Stimulated activated CD8-positive, alpha-beta memory T cell treated with anti-CD3 and anti-CD28 coated beads, Interleukin-7, amount 100 ng/mL, for 1 hour (primary cell): Measurements from ENCODE around the gene TCTN1.
"Not testable (repeated sequence)": the region's sequence is repeated elsewhere in the genome, so short reads cannot be mapped to it uniquely, and the experiment has no call there.

Experiments
- DNase-seq, 2 donors: peaks; one replicate each; pipeline ENCODE4 v3.0.0-alpha.2; 2020; ENCODE audit warnings: low read depth in 2 of 2

Gene TCTN1

DNA sequence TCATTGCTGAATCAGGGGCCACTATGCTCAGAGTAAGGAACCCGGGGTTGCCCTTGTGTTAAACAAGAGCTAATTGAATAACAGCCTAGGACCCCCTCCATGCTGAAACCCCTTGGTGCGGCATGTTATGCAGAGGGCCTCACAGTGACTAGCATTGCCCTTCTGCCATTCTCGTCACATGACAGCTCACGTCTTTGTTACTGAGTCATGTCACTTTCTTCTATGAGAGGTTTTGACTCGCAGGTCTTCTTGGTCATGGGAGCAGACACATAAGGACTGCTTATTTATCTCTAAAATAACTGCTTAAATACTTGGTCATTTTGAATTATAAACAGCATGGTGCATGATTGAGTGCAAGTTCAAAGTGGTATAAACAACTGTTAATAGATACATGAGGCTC, 24.9 kb downstream of the TCTN1 start:
- no peak for DNase-seq

GRCh38 chr12:110639336-110640141, 25.6 kb downstream of the TCTN1 start:
- DNase-seq, result no peak

GRCh38 chr12:110640275-110641025, 26.5 kb downstream of the TCTN1 start:
- no peak for DNase-seq

DNA sequence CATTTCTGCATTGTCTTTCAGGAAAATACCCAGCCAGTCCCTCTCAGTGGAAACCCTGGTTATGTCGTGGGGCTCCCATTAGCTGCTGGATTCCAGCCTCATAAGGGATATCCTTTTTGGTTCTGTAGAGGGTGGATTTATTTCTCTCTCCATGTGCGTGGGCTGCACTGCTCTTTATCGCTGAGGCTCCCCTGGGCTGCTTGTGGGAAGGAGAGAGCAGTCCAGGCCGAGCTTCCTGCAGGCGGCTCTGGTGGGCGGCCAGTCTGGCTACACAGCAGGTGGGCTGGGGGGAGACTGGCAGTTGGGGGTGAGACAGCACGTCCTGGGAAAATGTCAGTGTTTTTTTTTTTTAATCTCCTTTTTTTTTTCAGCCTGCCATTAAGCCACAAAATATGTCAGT, 27.6 kb downstream of the TCTN1 start:
- DNase-seq, result no peak

- DNase-seq, result no peak
Measured at GRCh38 chr12:110647631-110648040, 33.7 kb downstream of the TCTN1 start.

- DNase-seq, result no peak
Measured at GRCh38 chr12:110649341-110649847, 35.5 kb downstream of the TCTN1 start.

DNA sequence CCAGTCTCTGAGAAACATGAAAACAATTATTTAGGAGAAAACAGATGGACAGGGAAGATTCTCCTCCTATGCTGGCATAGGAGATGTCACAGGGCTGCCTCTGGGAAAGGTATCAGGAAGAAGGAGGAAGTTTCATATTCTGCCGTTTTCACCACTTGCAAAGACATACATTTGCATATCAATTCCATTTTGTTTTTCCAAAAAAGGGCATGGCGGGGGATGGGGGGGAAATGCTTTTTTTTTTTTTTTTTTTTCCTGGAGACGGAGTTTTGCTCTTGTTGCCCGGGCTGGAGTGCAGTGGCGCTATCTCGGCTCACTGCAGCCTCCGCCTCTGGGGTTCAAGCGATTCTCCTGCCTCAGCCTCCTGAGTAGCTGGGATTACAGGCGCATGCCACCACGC, 40.3 kb downstream of the TCTN1 start:
- not testable (repeated sequence) for DNase-seq

- DNase-seq, result no peak
Measured at GRCh38 chr12:110656071-110656655, 42.2 kb downstream of the TCTN1 start.

- no peak for DNase-seq
Measured at GRCh38 chr12:110657747-110658146, 43.8 kb downstream of the TCTN1 start.

DNA sequence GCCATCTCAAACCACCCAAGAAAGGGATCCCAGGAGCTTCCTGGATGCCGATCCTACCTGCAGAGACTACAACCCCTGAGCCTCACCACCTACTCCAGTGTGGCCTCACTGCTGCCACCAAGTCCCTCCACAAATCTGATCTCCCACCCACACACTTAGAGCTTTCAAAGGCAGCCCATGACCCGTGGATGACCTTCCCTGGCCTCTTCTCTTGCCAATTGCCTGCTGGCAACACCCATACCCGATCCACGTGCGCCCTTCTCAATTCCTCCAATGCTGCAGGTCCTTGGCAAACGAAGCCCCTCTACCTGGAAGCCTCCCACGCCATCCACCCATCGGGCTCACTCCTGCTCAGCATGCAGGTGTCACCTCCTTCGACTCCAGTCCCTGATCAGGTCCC, 44.3 kb downstream of the TCTN1 start:
- no peak for DNase-seq

DNA sequence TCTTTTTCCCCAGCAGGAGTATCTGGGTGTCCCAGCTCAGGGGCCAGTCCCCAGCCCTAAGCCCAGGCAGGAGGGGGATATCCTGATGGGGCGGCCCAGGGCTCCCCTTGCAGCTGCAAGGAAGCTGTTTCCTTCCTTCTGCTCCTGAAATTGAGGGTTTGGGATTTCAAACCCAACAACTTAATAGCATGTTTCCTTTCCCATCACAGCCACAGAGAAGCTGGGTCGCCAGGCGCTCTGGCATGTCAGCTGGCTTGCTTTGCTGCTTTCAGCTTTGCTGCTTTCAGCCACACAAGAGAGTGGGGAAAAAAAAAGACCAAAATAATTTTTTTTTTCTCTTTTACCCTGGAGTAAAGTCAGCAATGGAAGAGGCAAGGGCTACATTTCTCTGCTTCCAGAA, 44.9 kb downstream of the TCTN1 start:
- no peak for DNase-seq

DNA sequence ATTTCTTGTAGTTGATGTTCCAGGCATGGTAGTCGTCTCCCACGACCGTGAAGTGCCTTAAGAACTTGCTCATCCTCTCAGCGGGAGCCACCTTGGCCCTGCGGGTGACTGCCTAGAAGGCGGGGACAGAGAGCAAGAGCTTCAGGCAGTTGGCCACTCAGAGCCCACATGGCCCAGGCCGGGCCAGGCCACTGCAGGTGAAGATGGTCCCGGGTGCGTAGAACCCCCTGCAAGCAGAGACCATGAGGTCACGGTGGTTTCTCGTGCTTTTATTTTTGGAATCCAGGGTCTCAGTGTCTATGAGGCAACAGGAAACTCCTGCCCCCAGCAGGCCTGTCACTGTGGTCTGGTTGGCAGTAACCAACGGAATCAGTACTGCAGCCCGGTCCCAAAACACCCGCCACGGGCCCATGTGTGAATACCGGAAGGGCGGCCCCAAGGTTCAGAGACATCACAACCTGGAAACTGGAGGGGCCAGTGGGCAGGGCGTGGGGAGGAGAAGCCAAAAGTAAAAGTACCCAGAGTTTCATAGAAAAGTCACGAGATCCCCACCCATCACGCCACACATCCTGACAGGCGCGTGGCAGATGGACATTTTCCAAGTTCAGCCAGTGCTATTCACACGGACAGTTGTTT, 47.5 kb downstream of the TCTN1 start:
- peak; percentile 25 to 34 for DNase-seq

DNA sequence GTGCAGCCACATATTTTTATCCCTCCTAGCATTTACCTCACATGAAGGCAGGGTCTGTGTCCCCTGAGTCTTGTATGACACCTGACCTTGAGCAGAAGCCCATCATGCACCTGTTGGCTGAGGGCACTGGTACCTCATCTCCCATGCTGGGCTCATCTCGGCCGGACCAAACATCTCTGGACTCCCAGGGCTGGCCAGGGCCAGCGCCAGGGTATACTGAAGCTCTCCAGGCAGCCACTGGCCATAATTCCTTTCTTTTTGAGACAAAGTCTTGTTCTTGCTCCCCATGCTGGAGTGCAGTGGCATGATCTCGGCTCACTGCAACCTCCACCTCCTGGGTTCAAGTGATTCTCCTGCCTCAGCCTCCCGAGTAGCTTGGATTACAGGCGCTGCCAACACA, 53.0 kb downstream of the TCTN1 start:
- DNase-seq, result no peak

GRCh38 chr12:110667671-110668070, 53.7 kb downstream of the TCTN1 start:
- DNase-seq, result no peak

DNA sequence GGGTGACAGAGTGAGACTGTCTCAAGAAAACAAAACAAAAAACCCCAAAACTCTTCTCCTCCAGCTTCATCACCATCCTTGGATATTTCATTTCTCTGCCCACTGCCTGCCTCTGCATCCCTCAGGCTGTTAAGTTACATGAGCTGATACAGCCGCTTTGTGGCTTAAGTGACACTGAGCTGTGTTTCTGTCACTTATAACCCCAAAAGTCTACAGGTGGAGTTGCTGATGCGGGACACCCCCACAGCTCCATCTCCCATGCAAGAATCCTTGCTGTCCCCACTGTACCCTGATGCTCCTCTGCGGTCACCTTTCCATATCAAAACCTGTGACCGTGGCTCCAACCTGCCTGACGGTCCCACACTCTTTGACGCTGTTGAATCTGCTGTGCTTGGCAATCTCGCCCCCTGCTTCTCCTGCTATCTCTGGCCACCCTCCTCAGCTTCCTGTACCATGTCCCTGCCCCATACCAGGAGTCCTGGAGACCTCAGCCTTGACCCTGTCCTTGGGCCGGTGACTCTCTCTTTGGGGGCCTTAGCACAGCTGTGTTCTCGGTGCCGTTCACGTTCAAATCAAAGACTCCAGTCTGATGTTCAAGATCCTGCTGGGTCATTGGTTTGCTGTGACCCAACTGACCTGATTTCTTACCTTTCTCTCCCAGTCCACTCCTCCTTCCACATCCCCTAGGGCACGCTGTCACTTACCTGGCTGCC, 54.7 kb downstream of the TCTN1 start:
- DNase-seq, result no peak

GRCh38 chr12:110669193-110669502, 55.2 kb downstream of the TCTN1 start:
- DNase-seq, result no peak

- no peak for DNase-seq
Measured at GRCh38 chr12:110670161-110670701, 56.3 kb downstream of the TCTN1 start.

GRCh38 chr12:110676171-110676570, 62.2 kb downstream of the TCTN1 start:
- no peak for DNase-seq

GRCh38 chr12:110677206-110677911, 63.4 kb downstream of the TCTN1 start:
- DNase-seq, result no peak

DNA sequence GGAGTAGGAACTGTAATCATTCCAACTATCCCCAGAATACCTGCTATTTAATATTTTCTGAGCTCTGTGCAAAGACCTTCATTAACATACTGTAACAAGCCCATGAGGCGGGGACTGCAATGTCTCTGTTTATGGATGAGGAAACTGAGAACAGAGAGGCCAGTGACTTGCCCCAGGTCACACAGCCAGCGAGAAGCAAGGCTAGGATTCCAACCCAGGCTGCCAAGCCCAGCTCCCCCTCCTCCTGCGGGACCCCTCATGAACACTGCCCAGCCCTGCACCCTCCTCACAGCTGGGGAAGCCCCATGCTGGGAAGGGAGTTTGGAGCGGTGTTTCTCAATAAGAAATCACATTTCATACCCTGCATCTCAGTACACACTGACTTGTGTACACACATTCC, 64.1 kb downstream of the TCTN1 start:
- no peak for DNase-seq

GRCh38 chr12:110679201-110679600, 65.3 kb downstream of the TCTN1 start:
- no peak for DNase-seq
